Prostate gland (tissue), 2 donors: ENCODE results near the gene CYP2A6. TPM values are rescaled to one million over a fixed set of nuclear protein-coding genes. Genes with fewer than 3 reads are reported as not detected.
"Not testable (repeated sequence)": the region's sequence is repeated elsewhere in the genome, so short reads cannot be mapped to it uniquely, and the experiment has no call there.

Experiments used
- DNase-seq: peaks from one replicate; pipeline ENCODE4 v3.0.0-alpha.2; 2019; ENCODE audit warnings: low spot score
- H3K27ac ChIP-seq, 2 donors: fragments of 200-600 bp; sonication (generic); 2 replicates each; pipeline ENCODE4 v1.5.1; 2017 to 2019
- H3K27me3 ChIP-seq: fragments of 200-600 bp; sonication (generic); replicated peaks from 2 replicates; pipeline ENCODE4 v1.5.1; 2019; ENCODE audit not compliant: insufficient read depth
- H3K36me3 ChIP-seq, 2 donors: fragments of 200-600 bp; sonication (generic); 1 replicate in 1 of 2; 2 replicates in 1 of 2; pipeline versions ENCODE4 v1.5.1 to v1.8.1; 2017 to 2019
- H3K4me1 ChIP-seq: fragments of 200-600 bp; sonication (generic); replicated peaks from 2 replicates; pipeline ENCODE4 v1.5.1; 2019
- H3K4me3 ChIP-seq, 2 donors: fragments of 200-600 bp; sonication (generic); 2 replicates each; pipeline ENCODE4 v1.5.1; 2017 to 2019
- H3K9me3 ChIP-seq: fragments of 200-600 bp; sonication (generic); 2 replicates; pipeline ENCODE4 v1.5.1; 2017
- CTCF ChIP-seq, 4 experiments: fragments of 200-600 bp in 2 of 4; fragments of 450-650 bp in 2 of 4; sonication (generic) in 2 of 4; IDR thresholded peaks; 1 replicate in 3 of 4; 2 replicates in 1 of 4; pipeline ENCODE4 v1.5.1; 2016 to 2019; ENCODE audit warnings: antibody characterized with exemption in 4 of 4, mild to moderate bottlenecking in 2 of 4, moderate library complexity in 2 of 4
- POLR2A ChIP-seq: fragments of 450-650 bp; IDR thresholded peaks from one replicate; pipeline ENCODE4 v1.6.1; 2016; ENCODE audit warnings: antibody characterized with exemption, mild to moderate bottlenecking
- POLR2AphosphoS5 ChIP-seq: sonication (generic); formaldehyde crosslinking; IDR thresholded peaks from one replicate; pipeline ENCODE4 v1.6.1; 2017; ENCODE audit warnings: antibody characterized with exemption
- whole genome bisulfite sequencing: methylation state at CpG from one replicate; pipeline ENCODE4 v1.1.5; 2018; 5-methylcytosine and 5-hydroxymethylcytosine counted together
- intact Hi-C: fragments of 100-400 bp; cut with DNase I; formaldehyde crosslinking; loops from one replicate; pipeline ENCODE4 v1.14.2; 2022
- total RNA-seq, 2 donors: library from RNA; depleted of rRNA; stranded (reverse); fragments of >200 nt; gene quantifications; one replicate each; pipeline ENCODE4 v1.1.0, GENCODE V29; 2016

CYP2A6 gene
- total RNA-seq, 2 donors from 2014 or later = 1.1 TPM; not detected in 1

GRCh38 chr19:40829205-40829604 is 21.0 kb downstream of the CYP2A6 start:
- no peaks in the 10 kb centered on the region for H3K9me3 ChIP-seq
- H3K27ac ChIP-seq = no peak overlapping the region
- no peaks in the 10 kb centered on the region for H3K4me1 ChIP-seq
- no peaks in the 10 kb centered on the region for H3K27me3 ChIP-seq
- DNase-seq = no peak
- H3K4me3 ChIP-seq = no peak overlapping the region
- TF ChIP-seq CTCF (IDR thresholded peaks at IDR 0.05) (no peak), POLR2A (no peak), POLR2AphosphoS5 (no peak)
- intact Hi-C loops = no loop called here
- no peaks in the 10 kb centered on the region for H3K36me3 ChIP-seq

GRCh38 chr19:40827386-40828247 is 22.6 kb downstream of the CYP2A6 start:
- Histone ChIP-seq H3K4me1 (no peaks in the 10 kb centered on the region), H3K36me3 (no peaks in the 10 kb centered on the region), H3K27ac (no peak overlapping the region), H3K27me3 (no peaks in the 10 kb centered on the region), H3K9me3 (no peaks in the 10 kb centered on the region), H3K4me3 (no peak overlapping the region)
- intact Hi-C loops = no loop called here
- 96% methylated on average over 22 of the region's 22 CpGs for WGBS
- DNase-seq = no peak
- TF ChIP-seq POLR2AphosphoS5 (no peak), POLR2A (no peak), CTCF (IDR thresholded peaks at IDR 0.05) (no peak)

GRCh38 chr19:40826699-40827385 is 23.4 kb downstream of the CYP2A6 start:
- intact Hi-C loops, H3K4me3 ChIP-seq, H3K4me1 ChIP-seq, H3K27me3 ChIP-seq, H3K27ac ChIP-seq, H3K36me3 ChIP-seq, DNase-seq, H3K9me3 ChIP-seq: not testable (repeated sequence)
- WGBS = 90% methylated on average over 29 of the region's 29 CpGs

- H3K27me3 ChIP-seq, H3K27ac ChIP-seq, H3K36me3 ChIP-seq, H3K4me3 ChIP-seq, DNase-seq, H3K4me1 ChIP-seq, intact Hi-C loops, H3K9me3 ChIP-seq: not testable (repeated sequence)
- WGBS = 82% methylated on average over 8 of the region's 14 CpGs
Measured at GRCh38 chr19:40826312-40826698, 23.9 kb downstream of the CYP2A6 start.

GRCh38 chr19:40825460-40826095 is 24.7 kb downstream of the CYP2A6 start:
- H3K4me3 ChIP-seq, DNase-seq, H3K36me3 ChIP-seq, H3K27me3 ChIP-seq, H3K27ac ChIP-seq, H3K4me1 ChIP-seq, intact Hi-C loops, H3K9me3 ChIP-seq: not testable (repeated sequence)
- 97% methylated on average over 4 of the region's 6 CpGs for WGBS

GRCh38 chr19:40824916-40825315 is 25.3 kb downstream of the CYP2A6 start:
- not testable (repeated sequence) for DNase-seq, H3K27ac ChIP-seq, H3K4me1 ChIP-seq, H3K36me3 ChIP-seq, H3K27me3 ChIP-seq, H3K9me3 ChIP-seq, H3K4me3 ChIP-seq
- intact Hi-C loops = loop anchor here (5.0 kb wide), 1 partner anchor 163 kb away; no protein-coding TSS in a partner anchor
- 90% methylated on average over 16 of the region's 16 CpGs for WGBS
